SK-N-MC (cell line): ENCODE measurements around the gene GJD3.

ENCODE experiments used
- EZH2 ChIP-seq: fragments of 200-600 bp; sonication (generic); IDR thresholded peaks from one replicate; pipeline ENCODE4 v1.6.1; 2017; ENCODE audit warnings: antibody characterized with exemption
- FOXP2 ChIP-seq: optimal IDR thresholded peaks from 2 replicates; pipeline ENCODE3; 2011; ENCODE audit warnings: mild to moderate bottlenecking, moderate library complexity; ENCODE audit not compliant: insufficient read depth; ENCODE audit errors: extremely low read length, control extremely low read depth
- POLR2AphosphoS5 ChIP-seq: IDR thresholded peaks from 2 replicates; pipeline ENCODE4 v1.6.1; 2012; ENCODE audit warnings: mild to moderate bottlenecking, low read depth, low read length, borderline replicate concordance

- TF ChIP-seq EZH2 (no peak), POLR2AphosphoS5 (no peak), FOXP2 (no peak)
Measured at GRCh38 chr17:40361925-40362695, 2.4 kb downstream of the GJD3 start.
